C4-2B (cell line): Measurements from ENCODE around the gene ANKLE1.

Source experiments
- CTCF ChIP-seq: fragments of 450-650 bp; conservative IDR thresholded peaks from 2 replicates; pipeline ENCODE4 v1.5.1; 2017; ENCODE audit warnings: mild to moderate bottlenecking
- ZFX ChIP-seq: fragments of 450-650 bp; IDR thresholded peaks from 2 replicates; pipeline ENCODE4 v1.6.1; 2017

- no peak for TF ChIP-seq CTCF
- no peak for TF ChIP-seq ZFX
Observed at GRCh38 chr19:17331045-17331558, 49.4 kb downstream of the ANKLE1 start.
